ENCODE data around the gene NUP214. TPM values are rescaled to one million over a fixed set of nuclear protein-coding genes. Genes with fewer than 3 reads are reported as not detected.

NUP214 gene
- polyA plus RNA-seq (ENCODE audit: insufficient read length in 3 of 3): 10 to 100 TPM; 45.7 to 52.0 (median 50.0) TPM

- DNase-seq (ENCODE audit: low read depth in 3 of 3, low spot score in 2 of 3): peak; percentile 97 to 98 (median 98)
Observed at GRCh38 chr9:131125288-131126058, at the start of gene NUP214. TSS of gene NUP214 (plus strand) at chr9:131125586. CDS start at chr9:131125705, 119 bp downstream.

- no peak for DNase-seq (ENCODE audit: low read depth in 3 of 3, low spot score in 2 of 3)
Observed at GRCh38 chr9:131076347-131077195, 48.8 kb upstream of the NUP214 start.

- DNase-seq (ENCODE audit: low read depth in 3 of 3, low spot score in 2 of 3): no peak
Observed at GRCh38 chr9:131078427-131079366, 46.7 kb upstream of the NUP214 start.

- DNase-seq (ENCODE audit: low read depth in 3 of 3, low spot score in 2 of 3): no peak
Observed at GRCh38 chr9:131080589-131080988, 44.8 kb upstream of the NUP214 start.

GRCh38 chr9:131081868-131082267 is 43.5 kb upstream of the NUP214 start:
- no peak for DNase-seq (ENCODE audit: low read depth in 3 of 3, low spot score in 2 of 3)

- DNase-seq (ENCODE audit: low read depth in 3 of 3, low spot score in 2 of 3): no peak
Observed at GRCh38 chr9:131082774-131083512, 42.4 kb upstream of the NUP214 start.

GRCh38 chr9:131084661-131085369 is 40.6 kb upstream of the NUP214 start:
- no peak for DNase-seq (ENCODE audit: low read depth in 3 of 3, low spot score in 2 of 3)

GRCh38 chr9:131085370-131086122 is 39.8 kb upstream of the NUP214 start:
- no peak for DNase-seq (ENCODE audit: low read depth in 3 of 3, low spot score in 2 of 3)

- no peak for DNase-seq (ENCODE audit: low read depth in 3 of 3, low spot score in 2 of 3)
Observed at GRCh38 chr9:131087354-131087893, 38.0 kb upstream of the NUP214 start.

- no peak for DNase-seq (ENCODE audit: low read depth in 3 of 3, low spot score in 2 of 3)
Observed at GRCh38 chr9:131090025-131090787, 35.2 kb upstream of the NUP214 start.

GRCh38 chr9:131091352-131091992 is 33.9 kb upstream of the NUP214 start:
- no peak for DNase-seq (ENCODE audit: low read depth in 3 of 3, low spot score in 2 of 3)

GRCh38 chr9:131092030-131092429 is 33.4 kb upstream of the NUP214 start:
- no peak for DNase-seq (ENCODE audit: low read depth in 3 of 3, low spot score in 2 of 3)

- no peak for DNase-seq (ENCODE audit: low read depth in 3 of 3, low spot score in 2 of 3)
Observed at GRCh38 chr9:131092548-131093440, 32.6 kb upstream of the NUP214 start.

- DNase-seq (ENCODE audit: low read depth in 3 of 3, low spot score in 2 of 3): no peak
Observed at GRCh38 chr9:131094015-131094414, 31.4 kb upstream of the NUP214 start.

GRCh38 chr9:131094622-131095021 is 30.8 kb upstream of the NUP214 start:
- DNase-seq (ENCODE audit: low read depth in 3 of 3, low spot score in 2 of 3): no peak

GRCh38 chr9:131095666-131096268 is 29.6 kb upstream of the NUP214 start:
- DNase-seq (ENCODE audit: low read depth in 3 of 3, low spot score in 2 of 3): no peak

Data from right renal cortex interstitium (tissue), 3 donors.